Heart right ventricle (tissue), 16 donors: ENCODE measurements around the gene ZSCAN10. TPM values are rescaled to one million over a fixed set of nuclear protein-coding genes. Genes with fewer than 3 reads are reported as not detected.

Experiments used
- ATAC-seq, 8 donors: fragments of 200-7000 bp; cut with Tn5 transposase; one replicate each; pipeline ENCODE4 v1.9.1; 2020; ENCODE audit warnings: mild to moderate bottlenecking in 8 of 8, moderate library complexity in 8 of 8, moderate number of reproducible peaks in 1 of 8
- DNase-seq, 2 donors: peaks; one replicate each; pipeline ENCODE4 v3.0.0-alpha.2; 2020
- H3K27ac ChIP-seq, 10 donors: fragments of 200-600 bp; sonication (generic) in 2 of 10; one replicate each; pipeline versions ENCODE4 v1.5.0 to v1.8.0; 2020 to 2022; ENCODE audit warnings: mild to moderate bottlenecking in 3 of 10
- H3K27me3 ChIP-seq, 7 donors: fragments of 200-600 bp; one replicate each; pipeline ENCODE4 v1.8.0; 2021 to 2022; ENCODE audit warnings: mild to moderate bottlenecking in 2 of 7
- H3K36me3 ChIP-seq, 9 donors: fragments of 200-600 bp; sonication (generic) in 1 of 9; one replicate each; pipeline versions ENCODE4 v1.5.0 to v1.8.0; 2020 to 2022; ENCODE audit warnings: mild to moderate bottlenecking in 2 of 9
- H3K4me1 ChIP-seq, 9 donors: fragments of 200-600 bp; sonication (generic) in 1 of 9; one replicate each; pipeline versions ENCODE4 v1.5.0 to v1.8.0; 2020 to 2022; ENCODE audit warnings: mild to moderate bottlenecking in 4 of 9
- H3K4me3 ChIP-seq, 10 donors: fragments of 200-600 bp; sonication (generic) in 2 of 10; one replicate each; pipeline versions ENCODE4 v1.5.0 to v1.8.0; 2020 to 2022; ENCODE audit warnings: mild to moderate bottlenecking in 7 of 10, moderate library complexity in 2 of 10
- H3K9me3 ChIP-seq, 11 donors: fragments of 200-600 bp in 10 of 11; sonication (generic) in 2 of 11; one replicate each; pipeline versions ENCODE4 v1.5.0 to v1.8.0; 2013 to 2022; ENCODE audit warnings: mild to moderate bottlenecking in 2 of 11, control low read depth in 1 of 11, moderate library complexity in 1 of 11
- WGBS, 2 donors: extraction: QIAGEN DNeasy Blood & Tissue Kit; methylation state at CpG; one replicate each; pipeline ENCODE4 v1.1.7; 2013; ENCODE audit warnings: inconsistent platforms in 1 of 2; 5-methylcytosine and 5-hydroxymethylcytosine counted together
- intact Hi-C, 10 donors: fragments of 100-400 bp; cut with DNase I; formaldehyde crosslinking; loops; one replicate each; pipeline versions ENCODE4 v1.11.1 to v1.14.2; 2022
- polyA plus RNA-seq, 2 donors: library from polyadenylated mRNA; stranded (reverse); fragments of 200-250 nt; gene quantifications; one replicate each; pipeline ENCODE4 v1.2.3, GENCODE V29; 2013
- total RNA-seq, 10 donors: library from RNA; stranded (reverse); fragmentation: NEBNext Ultra II Directional in 3 of 10; extraction: Animal tissue kit (Norgen Biotek cat#: 25700) in 3 of 10; gene quantifications; one replicate each; pipeline versions ENCODE4 v1.2.1 to v1.2.4, GENCODE V29; 2021 to 2023
- TF ChIP-seq, protein P1 (sequence below), 9 donors: fragments of 200-600 bp; sonication (generic) in 2 of 9; IDR thresholded peaks; one replicate each; pipeline versions ENCODE4 v1.5.0 to v1.8.0; 2021 to 2022; ENCODE audit warnings: antibody characterized with exemption in 9 of 9, mild to moderate bottlenecking in 5 of 9, moderate library complexity in 1 of 9
- donor health status: Arrhythmogenic right ventricular cardiomyopathy.
- donor health status: ischemic (EF 13 %, LVEDD 7.1; RV severe dilation, severe dysfunction).
- donor health status: healthy with polysubstance abuse.
- donor health status: DM: no; HTN: yes; CAD: no.
- donor health status: DM: no; HTN: no; CAD: no.
- donor health status: ischemic (EF 25% LVEDD 6.9; RV normal size, moderate dysfunction).
- donor health status: ischemic (EF 25% LVEDD 5.7; RV mildly dilated, moderate dysfunction).
- donor health status: healthy.
- donor health status: DM: yes; HTN: yes; CAD: no.
- donor health status: Ischemic cardiomyopathy.
- donor health status: ischemic (EF 35%, LVEDD 5.7; RV mildly dilated, moderate dysfunction).
- donor health status: nonischemic (EF 11% LVEDD 7.7; RV severe dilation, severe dysfunction).
- donor health status: DM: yes; HTN: yes; CAD: no.
- donor health status: PGD.
- donor health status: ischemic (EF 29% LVEDD 5.4; RV normal size, mild dysfunction).
- donor health status: nonischemic (EF 23%, LVEDD 6.1; RV moderate dilation, normal function).

Gene ZSCAN10
- total and polyA plus RNA-seq, 12 donors, result 0.01 to 0.07 TPM; not detected in 10

DNA sequence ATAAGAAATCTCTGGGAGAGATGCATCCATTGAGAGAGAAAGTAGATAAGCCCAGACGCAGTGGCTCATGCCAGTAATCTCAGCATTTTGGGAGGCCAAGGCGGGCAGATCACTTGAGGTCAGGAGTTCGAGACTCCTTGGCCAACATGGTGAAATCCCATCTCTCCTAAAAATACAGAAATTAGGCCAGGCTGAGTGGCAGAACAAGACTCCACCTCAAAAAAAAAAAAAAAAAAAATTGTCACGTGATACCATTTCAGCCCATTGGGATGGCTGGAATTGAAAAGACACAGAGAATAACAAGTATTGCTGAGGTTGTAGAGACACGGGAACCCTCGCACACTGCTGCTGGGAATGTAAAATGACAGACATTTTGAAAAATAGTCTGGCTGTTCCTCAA lies 36.5 kb downstream of the ZSCAN10 start:
- intact Hi-C loops, result loop anchor here in 5 of 10 donors (5.0 kb wide), 4 partner anchors 35 to 70 kb away; partner anchors contain the start of gene ZSCAN10 (in 2 of the 5)
- peaks cover 0 to 6% (median 0%) of the 10 kb centered on the region in 9 donors for H3K36me3 ChIP-seq
- no peak overlapping the region for H3K4me3 ChIP-seq
- H3K27me3 ChIP-seq, result no peaks in the 10 kb centered on the region
- H3K27ac ChIP-seq, result no peak overlapping the region
- no peaks in the 10 kb centered on the region for H3K9me3 ChIP-seq
- TF ChIP-seq, protein P1, sequence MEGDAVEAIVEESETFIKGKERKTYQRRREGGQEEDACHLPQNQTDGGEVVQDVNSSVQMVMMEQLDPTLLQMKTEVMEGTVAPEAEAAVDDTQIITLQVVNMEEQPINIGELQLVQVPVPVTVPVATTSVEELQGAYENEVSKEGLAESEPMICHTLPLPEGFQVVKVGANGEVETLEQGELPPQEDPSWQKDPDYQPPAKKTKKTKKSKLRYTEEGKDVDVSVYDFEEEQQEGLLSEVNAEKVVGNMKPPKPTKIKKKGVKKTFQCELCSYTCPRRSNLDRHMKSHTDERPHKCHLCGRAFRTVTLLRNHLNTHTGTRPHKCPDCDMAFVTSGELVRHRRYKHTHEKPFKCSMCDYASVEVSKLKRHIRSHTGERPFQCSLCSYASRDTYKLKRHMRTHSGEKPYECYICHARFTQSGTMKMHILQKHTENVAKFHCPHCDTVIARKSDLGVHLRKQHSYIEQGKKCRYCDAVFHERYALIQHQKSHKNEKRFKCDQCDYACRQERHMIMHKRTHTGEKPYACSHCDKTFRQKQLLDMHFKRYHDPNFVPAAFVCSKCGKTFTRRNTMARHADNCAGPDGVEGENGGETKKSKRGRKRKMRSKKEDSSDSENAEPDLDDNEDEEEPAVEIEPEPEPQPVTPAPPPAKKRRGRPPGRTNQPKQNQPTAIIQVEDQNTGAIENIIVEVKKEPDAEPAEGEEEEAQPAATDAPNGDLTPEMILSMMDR (IDR thresholded peaks at IDR 0.05), result no peak
- no peak for DNase-seq
- ATAC-seq, result no peak
- peaks cover 10 to 64% (median 29%) of the 10 kb centered on the region in 9 donors for H3K4me1 ChIP-seq
- 85 to 90% methylated on average over 6 of the region's 6 CpGs for WGBS, 2 donors

DNA sequence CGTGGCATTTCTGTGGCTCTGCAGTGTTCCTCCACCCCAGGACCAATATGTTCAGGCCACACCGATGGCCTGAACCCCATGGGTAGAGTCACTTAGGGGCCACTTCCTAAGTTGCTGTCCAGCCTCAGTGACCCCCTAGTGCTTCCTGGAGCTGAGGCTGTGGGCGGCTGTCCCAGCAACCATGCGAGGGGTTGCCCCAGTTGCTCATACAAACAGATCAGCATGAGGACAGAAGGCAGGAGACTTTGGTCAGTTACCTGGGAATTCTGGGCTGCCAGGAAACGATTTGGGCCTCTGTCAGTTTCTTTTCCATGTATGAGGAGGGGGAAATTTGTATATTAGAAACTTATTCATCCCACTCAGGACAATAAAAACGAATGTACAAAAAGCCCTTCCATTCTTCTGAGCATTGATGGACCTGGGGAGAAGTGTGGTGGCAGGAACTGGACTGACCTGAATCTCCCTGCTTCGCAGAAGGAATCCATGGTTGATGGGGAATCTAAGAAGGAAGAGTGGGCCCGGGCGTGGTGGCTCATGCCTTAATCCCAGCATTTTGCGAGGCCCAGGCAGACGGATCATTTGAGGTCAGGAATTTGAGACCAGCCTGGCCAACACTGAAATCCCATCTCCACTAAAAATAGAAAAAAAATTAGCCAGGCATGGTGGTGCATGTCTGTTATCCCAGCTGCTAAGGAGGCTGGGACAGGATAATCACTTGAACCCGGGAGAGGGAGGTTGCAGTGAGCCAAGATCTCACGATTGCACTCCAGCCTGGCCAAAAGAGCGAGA lies 38.6 kb downstream of the ZSCAN10 start:
- peaks cover 7 to 75% (median 29%) of the 10 kb centered on the region in 9 donors for H3K4me1 ChIP-seq

DNA sequence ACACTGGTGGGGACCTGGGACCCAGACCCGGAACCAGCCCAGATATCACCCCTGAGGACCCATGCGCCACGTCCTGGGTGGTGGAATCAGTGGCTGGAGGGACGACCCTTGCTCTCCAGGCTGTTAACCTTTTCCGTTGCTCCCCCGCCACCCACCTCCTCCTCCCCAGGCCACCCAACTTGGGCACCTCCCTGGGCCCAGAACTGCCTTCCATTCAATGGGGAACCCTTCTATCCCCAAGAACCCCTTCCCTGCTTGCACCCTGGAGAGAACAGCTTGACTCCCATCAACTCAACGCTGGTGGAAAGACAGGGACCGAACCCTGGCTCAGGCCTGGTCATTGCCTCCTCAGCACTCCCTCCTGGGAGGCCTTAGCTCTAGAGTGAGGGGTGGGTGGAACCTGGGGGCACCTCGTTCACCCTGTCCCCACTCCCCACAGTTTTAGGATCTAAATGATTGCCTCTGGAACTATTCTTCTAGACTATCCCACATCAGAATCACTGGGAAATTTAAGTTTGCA lies 39.3 kb downstream of the ZSCAN10 start:
- Histone ChIP-seq H3K27ac (peak overlapping the region; percentile 14 to 97 (median 90)), H3K27me3 (no peaks in the 10 kb centered on the region), H3K36me3 (peaks cover 0 to 15% (median 0%) of the 10 kb centered on the region in 9 donors), H3K4me1 (peaks cover 7 to 75% (median 28%) of the 10 kb centered on the region in 9 donors), H3K9me3 (no peaks in the 10 kb centered on the region), H3K4me3 (peak overlapping the region in 9 of 10 donors; percentile 75 to 95 (median 88))
- TF ChIP-seq, protein P1 (IDR thresholded peaks at IDR 0.05), result no peak
- peak in 1 of 8 donors; percentile 3 for ATAC-seq
- 52 to 57% methylated on average over 9 of the region's 9 CpGs for WGBS, 2 donors
- intact Hi-C loops, result loop anchor here (1.0 to 10.0 kb wide), 16 partner anchors 27 to 108 kb away; partner anchors contain the start of genes ZSCAN10 (in 3 of the 10) and ZNF205 (in 2 of the 10)
- no peak for DNase-seq

More for the DNA sequence above, 38.6 kb downstream of the ZSCAN10 start:
- Histone ChIP-seq H3K9me3 (no peaks in the 10 kb centered on the region), H3K36me3 (peaks cover 0 to 15% (median 0%) of the 10 kb centered on the region in 9 donors), H3K27ac (peak overlapping the region in 8 of 10 donors; percentile 78 to 97 (median 91)), H3K27me3 (no peaks in the 10 kb centered on the region), H3K4me3 (no peak overlapping the region)
- DNase-seq (no peak), ATAC-seq (no peak)
- 64 to 67% methylated on average over 14 of the region's 14 CpGs for WGBS, 2 donors
- TF ChIP-seq, protein P1 (IDR thresholded peaks at IDR 0.05), result no peak
- intact Hi-C loops, result loop anchor here in 5 of 10 donors (5.0 kb wide), 4 partner anchors 37 to 72 kb away; partner anchors contain the start of gene ZSCAN10 (in 2 of the 5)

DNA sequence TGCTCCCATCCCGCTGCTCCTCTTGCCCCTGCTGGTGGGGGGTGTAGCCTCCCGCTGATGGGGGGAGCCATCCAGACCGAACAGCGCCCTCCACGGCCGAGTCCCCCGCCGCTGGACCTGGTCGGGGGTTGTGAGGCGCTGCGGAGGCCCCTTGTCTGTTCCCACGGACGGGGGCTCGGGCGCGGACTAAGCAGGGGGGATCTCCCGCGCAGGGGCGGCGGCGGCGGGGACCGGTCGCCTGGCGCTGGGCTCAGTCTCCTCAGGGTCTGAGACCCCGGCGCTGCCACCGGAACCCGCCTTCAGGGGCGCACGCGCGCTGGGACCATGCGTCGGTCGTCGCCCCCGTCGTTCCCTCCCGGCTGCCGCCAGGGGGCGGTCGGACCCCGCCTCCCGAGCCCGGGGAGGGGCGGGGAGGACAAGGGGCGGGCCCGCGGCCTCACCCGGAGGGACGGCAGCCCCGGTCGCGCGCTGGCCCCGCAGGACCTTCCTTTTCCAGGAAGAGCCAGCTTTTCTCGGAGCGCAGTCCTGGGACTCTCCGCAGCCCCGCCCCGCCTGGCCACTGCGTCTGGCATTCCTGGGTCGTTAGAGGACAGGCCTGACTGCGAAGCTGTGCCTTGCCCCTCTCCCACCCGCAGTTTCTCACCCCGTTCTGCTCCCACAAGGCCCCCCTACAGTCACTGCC lies 39.9 kb downstream of the ZSCAN10 start:
- no peaks in the 10 kb centered on the region for H3K27me3 ChIP-seq
- peak overlapping the region; percentile 14 to 97 (median 90) for H3K27ac ChIP-seq
- TF ChIP-seq, protein P1 (IDR thresholded peaks at IDR 0.05), result peak; percentile 92 to 99 (median 96)
- DNase-seq (peak; percentile 92 to 94), ATAC-seq (peak; percentile 93 to 96 (median 94))
- intact Hi-C loops, result loop anchor here in 9 of 10 donors (1.0 to 10.0 kb wide), 13 partner anchors 28 to 108 kb away; partner anchors contain the start of genes ZNF205 (in 2 of the 9) and ZSCAN10 (in 1 of the 9)
- 0 to 1% methylated on average over 58 to 67 of the region's 67 CpGs for WGBS, 2 donors
- peaks cover 7 to 71% (median 22%) of the 10 kb centered on the region in 9 donors for H3K4me1 ChIP-seq
- H3K4me3 ChIP-seq, result peak overlapping the region; percentile 46 to 95 (median 86)
- peaks cover 0 to 15% (median 0%) of the 10 kb centered on the region in 9 donors for H3K36me3 ChIP-seq
- no peaks in the 10 kb centered on the region for H3K9me3 ChIP-seq
